Upper lobe of left lung (tissue), 4 donors: Measurements from ENCODE around the gene ZNF618.

Experiments used
- CTCF ChIP-seq, 6 experiments: fragments of 450-650 bp in 4 of 6; fragments of 200-600 bp in 2 of 6; sonication (generic) in 2 of 6; IDR thresholded peaks; one replicate each; pipeline ENCODE4 v1.5.1; 2016 to 2019; ENCODE audit warnings: antibody characterized with exemption in 6 of 6
- EP300 ChIP-seq, 4 donors: sonication (generic); formaldehyde crosslinking; IDR thresholded peaks; one replicate each; pipeline ENCODE4 v1.5.1; 2017; ENCODE audit warnings: antibody characterized with exemption in 4 of 4, control low read depth in 2 of 4
- POLR2A ChIP-seq, 4 donors: fragments of 450-650 bp; IDR thresholded peaks; one replicate each; pipeline ENCODE4 v1.5.1; 2016 to 2017; ENCODE audit warnings: antibody characterized with exemption in 4 of 4, mild to moderate bottlenecking in 2 of 4
- POLR2AphosphoS5 ChIP-seq, 2 donors: sonication (generic); formaldehyde crosslinking; IDR thresholded peaks; one replicate each; pipeline ENCODE4 v1.5.1; 2017; ENCODE audit warnings: antibody characterized with exemption in 2 of 2

GRCh38 chr9:114098936-114099668 is 223.0 kb downstream of the ZNF618 start, which contains the start of gene KIF12:
- TF ChIP-seq CTCF (IDR thresholded peaks at IDR 0.05) (no peak), POLR2AphosphoS5 (IDR thresholded peaks at IDR 0.05) (no peak), POLR2A (IDR thresholded peaks at IDR 0.05) (no peak), EP300 (IDR thresholded peaks at IDR 0.05) (no peak)
